Measurements from ENCODE around the gene ENOX2.

The ENOX2 gene

DNA sequence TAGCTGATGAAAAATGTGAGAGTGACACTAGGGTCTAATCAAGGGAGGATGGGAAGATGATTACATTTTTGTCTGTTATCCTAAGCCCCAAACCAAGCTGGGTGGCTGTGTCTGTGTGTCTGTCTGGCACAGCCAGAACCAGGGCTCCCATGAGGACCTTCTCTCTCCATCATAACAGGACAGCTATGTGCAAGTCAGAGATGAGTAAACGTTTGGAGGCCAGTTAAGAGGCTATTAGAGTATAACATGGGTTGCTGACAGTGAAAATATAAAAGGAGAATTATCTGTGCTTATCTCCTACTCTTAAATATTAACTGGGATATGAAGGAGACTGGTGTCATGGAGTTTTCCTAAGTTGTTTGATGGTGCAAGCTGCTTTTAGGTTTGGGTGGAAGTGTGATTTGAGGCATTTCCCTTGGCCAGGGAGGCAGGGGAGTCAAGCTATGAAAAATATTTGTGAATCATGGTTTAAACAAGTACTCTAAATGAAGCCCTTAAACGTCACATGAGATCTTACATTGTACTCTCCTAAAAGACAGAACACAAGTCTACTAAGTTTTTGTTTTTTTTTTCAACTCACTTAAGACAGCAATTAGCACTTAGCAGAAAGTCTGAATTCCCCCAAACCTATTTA lies 156.2 kb downstream of the ENOX2 start:
- Histone ChIP-seq H3F3A (ENCODE audit: control insufficient read depth, insufficient read depth) (no peaks in the 10 kb centered on the region), H3K79me2 (ENCODE audit: control insufficient read depth, low read length) (no peaks in the 10 kb centered on the region), H3K4me1 (ENCODE audit: control insufficient read depth, low read length) (no peaks in the 10 kb centered on the region), H3K4me2 (ENCODE audit: low read length) (no peak overlapping the region), H4K20me1 (ENCODE audit: control insufficient read depth, insufficient read depth, low read depth, low read length) (no peaks in the 10 kb centered on the region), H3K27ac (ENCODE audit: low read depth, low read length) (no peak overlapping the region), H3K4me3 (ENCODE audit: low read length) (no peak overlapping the region), H3K9me3 (ENCODE audit: control insufficient read depth, insufficient read depth, low read length) (no peaks in the 10 kb centered on the region), H3K36me3 (ENCODE audit: control insufficient read depth, low read length) (no peaks in the 10 kb centered on the region), H3K9me2 (replicated peaks; ENCODE audit: control insufficient read depth, low read length) (no peaks in the 10 kb centered on the region), H3K27me3 (ENCODE audit: control insufficient read depth, low read length) (no peaks in the 10 kb centered on the region)
- no peak for TF ChIP-seq EZH2phosphoT487 (IDR thresholded peaks at IDR 0.05; ENCODE audit: borderline replicate concordance, low read length)
- TF ChIP-seq, protein P1, sequence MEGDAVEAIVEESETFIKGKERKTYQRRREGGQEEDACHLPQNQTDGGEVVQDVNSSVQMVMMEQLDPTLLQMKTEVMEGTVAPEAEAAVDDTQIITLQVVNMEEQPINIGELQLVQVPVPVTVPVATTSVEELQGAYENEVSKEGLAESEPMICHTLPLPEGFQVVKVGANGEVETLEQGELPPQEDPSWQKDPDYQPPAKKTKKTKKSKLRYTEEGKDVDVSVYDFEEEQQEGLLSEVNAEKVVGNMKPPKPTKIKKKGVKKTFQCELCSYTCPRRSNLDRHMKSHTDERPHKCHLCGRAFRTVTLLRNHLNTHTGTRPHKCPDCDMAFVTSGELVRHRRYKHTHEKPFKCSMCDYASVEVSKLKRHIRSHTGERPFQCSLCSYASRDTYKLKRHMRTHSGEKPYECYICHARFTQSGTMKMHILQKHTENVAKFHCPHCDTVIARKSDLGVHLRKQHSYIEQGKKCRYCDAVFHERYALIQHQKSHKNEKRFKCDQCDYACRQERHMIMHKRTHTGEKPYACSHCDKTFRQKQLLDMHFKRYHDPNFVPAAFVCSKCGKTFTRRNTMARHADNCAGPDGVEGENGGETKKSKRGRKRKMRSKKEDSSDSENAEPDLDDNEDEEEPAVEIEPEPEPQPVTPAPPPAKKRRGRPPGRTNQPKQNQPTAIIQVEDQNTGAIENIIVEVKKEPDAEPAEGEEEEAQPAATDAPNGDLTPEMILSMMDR (IDR thresholded peaks at IDR 0.05; ENCODE audit: low read depth, low read length, poor library complexity, severe bottlenecking): no peak

DNA sequence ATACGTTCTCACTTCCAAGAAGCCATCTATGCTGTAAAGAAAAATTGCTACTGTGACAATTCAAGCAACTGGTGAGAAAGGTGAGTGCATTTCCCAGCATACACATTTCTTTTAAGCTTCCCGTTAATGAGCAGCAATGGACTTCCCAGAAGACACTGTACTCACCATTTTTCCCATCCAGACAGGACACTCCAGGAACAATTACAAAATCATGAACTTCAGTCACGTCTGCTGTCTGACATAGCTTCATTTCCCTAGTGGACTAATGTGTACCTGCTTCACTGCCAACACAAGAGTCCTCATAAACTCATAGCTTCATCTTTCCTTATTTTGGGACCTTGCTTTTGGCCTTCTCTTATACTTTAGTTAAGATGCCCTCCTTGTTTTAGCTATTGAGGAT lies 156.9 kb downstream of the ENOX2 start:
- H3K36me3 ChIP-seq (ENCODE audit: control insufficient read depth, low read length): no peaks in the 10 kb centered on the region
- no peaks in the 10 kb centered on the region for H3K9me3 ChIP-seq (ENCODE audit: control insufficient read depth, insufficient read depth, low read length)
- H3K4me1 ChIP-seq (ENCODE audit: control insufficient read depth, low read length): no peaks in the 10 kb centered on the region
- no peaks in the 10 kb centered on the region for H3K27me3 ChIP-seq (ENCODE audit: control insufficient read depth, low read length)
- H3K27ac ChIP-seq (ENCODE audit: low read depth, low read length): no peak overlapping the region
- TF ChIP-seq, protein P1 (IDR thresholded peaks at IDR 0.05; ENCODE audit: low read depth, low read length, poor library complexity, severe bottlenecking): no peak
- TF ChIP-seq EZH2phosphoT487 (IDR thresholded peaks at IDR 0.05; ENCODE audit: borderline replicate concordance, low read length): no peak
- no peaks in the 10 kb centered on the region for H3K79me2 ChIP-seq (ENCODE audit: control insufficient read depth, low read length)
- H3K4me3 ChIP-seq (ENCODE audit: low read length): no peak overlapping the region
- no peaks in the 10 kb centered on the region for H4K20me1 ChIP-seq (ENCODE audit: control insufficient read depth, insufficient read depth, low read depth, low read length)
- H3F3A ChIP-seq (ENCODE audit: control insufficient read depth, insufficient read depth): no peaks in the 10 kb centered on the region
- no peak overlapping the region for H3K4me2 ChIP-seq (ENCODE audit: low read length)
- no peaks in the 10 kb centered on the region for H3K9me2 ChIP-seq (replicated peaks; ENCODE audit: control insufficient read depth, low read length)

DNA sequence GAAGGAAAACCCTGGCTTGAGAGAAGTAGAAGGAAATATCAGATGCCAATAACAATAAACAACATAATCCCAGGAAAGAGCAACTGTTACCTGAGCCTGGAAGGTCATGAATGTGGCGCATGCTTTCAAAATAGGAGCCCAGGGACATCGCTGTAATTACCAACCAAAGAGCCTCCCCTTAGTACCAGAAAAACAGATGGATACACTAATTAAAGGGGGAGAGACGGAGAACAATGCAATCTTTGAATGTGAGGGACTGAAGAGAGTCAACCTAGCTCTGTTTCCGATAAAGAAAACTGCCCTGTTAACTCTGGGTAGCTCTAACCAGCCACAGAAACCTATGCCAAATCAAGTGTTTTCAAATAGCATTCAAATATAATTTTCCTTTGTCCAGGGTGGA lies 161.4 kb downstream of the ENOX2 start:
- Histone ChIP-seq H4K20me1 (ENCODE audit: control insufficient read depth, insufficient read depth, low read depth, low read length) (no peaks in the 10 kb centered on the region), H3K36me3 (ENCODE audit: control insufficient read depth, low read length) (no peaks in the 10 kb centered on the region), H3K9me2 (replicated peaks; ENCODE audit: control insufficient read depth, low read length) (no peaks in the 10 kb centered on the region), H3K4me1 (ENCODE audit: control insufficient read depth, low read length) (no peaks in the 10 kb centered on the region), H3K4me3 (ENCODE audit: low read length) (no peak overlapping the region), H3K4me2 (ENCODE audit: low read length) (no peak overlapping the region), H3K27ac (ENCODE audit: low read depth, low read length) (no peak overlapping the region), H3F3A (ENCODE audit: control insufficient read depth, insufficient read depth) (no peaks in the 10 kb centered on the region), H3K27me3 (ENCODE audit: control insufficient read depth, low read length) (no peaks in the 10 kb centered on the region), H3K79me2 (ENCODE audit: control insufficient read depth, low read length) (no peaks in the 10 kb centered on the region), H3K9me3 (ENCODE audit: control insufficient read depth, insufficient read depth, low read length) (no peaks in the 10 kb centered on the region)
- TF ChIP-seq, protein P1 (IDR thresholded peaks at IDR 0.05; ENCODE audit: low read depth, low read length, poor library complexity, severe bottlenecking): no peak
- no peak for TF ChIP-seq EZH2phosphoT487 (IDR thresholded peaks at IDR 0.05; ENCODE audit: borderline replicate concordance, low read length)
